Trophoblast cell (in vitro differentiated cells and primary cell): ENCODE results near the gene F2RL3.
"Not testable (repeated sequence)": the region's sequence is repeated elsewhere in the genome, so short reads cannot be mapped to it uniquely, and the experiment has no call there.

ENCODE experiments used
- DNase-seq, 2 donors: peaks; one replicate each; pipeline ENCODE4 v3.0.0-alpha.2; 2016
- H2AFZ ChIP-seq: 2 replicates; pipeline ENCODE4 v1.6.1; 2013; ENCODE audit warnings: low read length, moderate library complexity, mild to moderate bottlenecking; ENCODE audit not compliant: insufficient read depth, poor library complexity
- H2AK5ac ChIP-seq: 2 replicates; pipeline ENCODE4 v1.6.1; 2013; ENCODE audit warnings: mild to moderate bottlenecking, low read length
- H2BK120ac ChIP-seq: 2 replicates; pipeline ENCODE4 v1.6.1; 2013; ENCODE audit warnings: low read length, mild to moderate bottlenecking, moderate library complexity; ENCODE audit not compliant: insufficient read depth, poor library complexity
- H2BK12ac ChIP-seq: 2 replicates; pipeline ENCODE4 v1.6.1; 2013; ENCODE audit warnings: mild to moderate bottlenecking, low read length, moderate library complexity
- H2BK5ac ChIP-seq: 2 replicates; pipeline ENCODE4 v1.6.1; 2013; ENCODE audit warnings: low read length, low read depth, moderate library complexity, mild to moderate bottlenecking; ENCODE audit not compliant: poor library complexity
- H3K14ac ChIP-seq: 2 replicates; pipeline ENCODE4 v1.6.1; 2013; ENCODE audit warnings: mild to moderate bottlenecking, low read length
- H3K18ac ChIP-seq: 2 replicates; pipeline ENCODE4 v1.6.1; 2013; ENCODE audit warnings: mild to moderate bottlenecking, low read length
- H3K23ac ChIP-seq: 2 replicates; pipeline ENCODE4 v1.6.1; 2013; ENCODE audit warnings: low read length
- H3K27ac ChIP-seq: 2 replicates; pipeline ENCODE4 v1.5.1; 2013; ENCODE audit warnings: low read depth, mild to moderate bottlenecking, inconsistent platforms, low read length, moderate library complexity
- H3K27me3 ChIP-seq: 2 replicates; pipeline ENCODE4 v1.6.1; 2013; ENCODE audit warnings: inconsistent platforms, mild to moderate bottlenecking, low read length, moderate library complexity; ENCODE audit not compliant: insufficient read depth
- H3K36me3 ChIP-seq, 2 experiments: 1 replicate in 1 of 2; 2 replicates in 1 of 2; pipeline ENCODE4 v1.6.1; 2013; ENCODE audit warnings: low read length in 2 of 2, mild to moderate bottlenecking in 2 of 2, moderate library complexity in 1 of 2; ENCODE audit not compliant: insufficient read depth in 2 of 2, control insufficient read depth in 1 of 2
- H3K4ac ChIP-seq: 2 replicates; pipeline ENCODE4 v1.6.1; 2013; ENCODE audit warnings: low read depth, mild to moderate bottlenecking, low read length, moderate library complexity
- H3K4me1 ChIP-seq, 2 experiments: 1 replicate in 1 of 2; 2 replicates in 1 of 2; pipeline ENCODE4 v1.6.1; 2013; ENCODE audit warnings: low read length in 2 of 2, mild to moderate bottlenecking in 2 of 2, moderate library complexity in 1 of 2; ENCODE audit not compliant: insufficient read depth in 2 of 2, control insufficient read depth in 1 of 2
- H3K4me2 ChIP-seq: 2 replicates; pipeline ENCODE4 v1.6.1; 2013; ENCODE audit warnings: inconsistent platforms, mild to moderate bottlenecking, low read length, moderate library complexity
- H3K4me3 ChIP-seq: 2 replicates; pipeline ENCODE4 v1.5.1; 2013; ENCODE audit warnings: mild to moderate bottlenecking, low read depth, low read length, inconsistent platforms
- H3K79me1 ChIP-seq: one replicate; pipeline ENCODE4 v1.6.1; 2013; ENCODE audit warnings: low read length
- H3K79me2 ChIP-seq: 2 replicates; pipeline ENCODE4 v1.6.1; 2013; ENCODE audit warnings: low read length, mild to moderate bottlenecking; ENCODE audit not compliant: control insufficient read depth, insufficient read depth, poor library complexity
- H3K9ac ChIP-seq: 2 replicates; pipeline ENCODE4 v1.6.1; 2013; ENCODE audit warnings: mild to moderate bottlenecking, low read length
- H3K9me3 ChIP-seq: 2 replicates; pipeline ENCODE4 v1.6.1; 2013; ENCODE audit warnings: low read depth, mild to moderate bottlenecking, control low read depth, inconsistent platforms, low read length; ENCODE audit not compliant: insufficient read depth
- H4K12ac ChIP-seq: 2 replicates; pipeline ENCODE4 v1.6.1; 2013; ENCODE audit warnings: low read depth, mild to moderate bottlenecking, low read length, moderate library complexity
- H4K8ac ChIP-seq: 2 replicates; pipeline ENCODE4 v1.6.1; 2013; ENCODE audit warnings: low read depth, mild to moderate bottlenecking, low read length, moderate library complexity
- H4K91ac ChIP-seq: one replicate; pipeline ENCODE4 v1.6.1; 2013; ENCODE audit warnings: low read depth, mild to moderate bottlenecking, low read length, moderate library complexity
- WGBS: extraction: QIAGEN DNeasy Blood & Tissue Kit; methylation state at CpG from one replicate; pipeline ENCODE4 v1.1.7; 2013; ENCODE audit warnings: missing lambda C conversion rate; ENCODE audit not compliant: insufficient read length, insufficient coverage; ENCODE audit errors: extremely low coverage; 5-methylcytosine and 5-hydroxymethylcytosine counted together

The F2RL3 gene

GRCh38 chr19:16936901-16937300, 48.1 kb downstream of the F2RL3 start:
- H3K4me1 ChIP-seq: no peaks in the 10 kb centered on the region
- H3K36me3 ChIP-seq: no peaks in the 10 kb centered on the region
- no peak overlapping the region for H3K23ac ChIP-seq
- no peak overlapping the region for H4K8ac ChIP-seq
- H2AK5ac ChIP-seq: no peak overlapping the region
- H3K79me1 ChIP-seq: no peaks in the 10 kb centered on the region
- no peak overlapping the region for H4K12ac ChIP-seq
- no peaks in the 10 kb centered on the region for H3K27me3 ChIP-seq
- no peak overlapping the region for H3K14ac ChIP-seq
- WGBS: no CpG with 5 or more reads among the region's 2 CpGs
- H3K9me3 ChIP-seq: peaks cover 3% of the 10 kb centered on the region
- no peak overlapping the region for H4K91ac ChIP-seq
- H3K4ac ChIP-seq: no peak overlapping the region
- no peak overlapping the region for H2BK120ac ChIP-seq
- no peak overlapping the region for H3K9ac ChIP-seq
- no peaks in the 10 kb centered on the region for H3K79me2 ChIP-seq
- no peak overlapping the region for H2AFZ ChIP-seq
- no peak for DNase-seq
- no peak overlapping the region for H3K18ac ChIP-seq
- no peak overlapping the region for H2BK12ac ChIP-seq
- no peak overlapping the region for H3K4me3 ChIP-seq
- no peak overlapping the region for H3K27ac ChIP-seq
- H2BK5ac ChIP-seq: no peak overlapping the region
- H3K4me2 ChIP-seq: no peak overlapping the region

DNA sequence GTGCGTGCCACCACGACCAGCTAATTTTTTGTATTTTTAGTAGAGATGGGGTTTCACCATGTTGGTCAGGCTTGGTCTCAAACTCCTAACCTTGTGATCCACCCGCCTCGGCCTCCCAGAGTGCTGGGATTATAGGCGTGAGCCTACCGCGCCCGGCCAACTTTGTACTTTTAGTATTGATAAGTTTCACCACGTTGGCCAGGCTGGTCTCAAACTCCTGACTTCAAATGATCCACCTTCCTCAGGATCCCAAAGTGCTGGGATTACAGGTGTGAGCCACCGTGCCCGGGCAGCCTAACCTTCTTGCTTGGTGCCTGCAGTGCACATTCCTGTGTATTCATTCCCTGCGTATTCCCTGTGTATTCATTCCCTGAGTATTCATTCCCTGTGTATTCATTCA, 49.0 kb downstream of the F2RL3 start:
- H2AFZ ChIP-seq, H3K9ac ChIP-seq, H3K9me3 ChIP-seq, H3K27ac ChIP-seq, H3K23ac ChIP-seq, DNase-seq, H3K36me3 ChIP-seq, H4K91ac ChIP-seq, H2AK5ac ChIP-seq, H3K4me3 ChIP-seq, H2BK5ac ChIP-seq, H3K18ac ChIP-seq, H4K12ac ChIP-seq, H3K4ac ChIP-seq, H2BK120ac ChIP-seq, H3K79me1 ChIP-seq, H3K27me3 ChIP-seq, H4K8ac ChIP-seq, H3K14ac ChIP-seq, H3K4me2 ChIP-seq, H2BK12ac ChIP-seq, H3K4me1 ChIP-seq, H3K79me2 ChIP-seq: not testable (repeated sequence)
- WGBS: no CpG with 5 or more reads among the region's 12 CpGs

GRCh38 chr19:16938211-16938610, 49.4 kb downstream of the F2RL3 start:
- Histone ChIP-seq H2AFZ (no peak overlapping the region), H3K79me2 (no peaks in the 10 kb centered on the region), H3K14ac (no peak overlapping the region), H3K27ac (no peak overlapping the region), H3K4me3 (no peak overlapping the region), H2BK12ac (no peak overlapping the region), H4K8ac (no peak overlapping the region), H4K12ac (no peak overlapping the region), H4K91ac (no peak overlapping the region), H3K79me1 (no peaks in the 10 kb centered on the region), H3K27me3 (no peaks in the 10 kb centered on the region), H3K9ac (no peak overlapping the region), H2AK5ac (no peak overlapping the region), H3K18ac (no peak overlapping the region), H2BK5ac (no peak overlapping the region), H3K23ac (no peak overlapping the region), H3K4me2 (no peak overlapping the region), H3K9me3 (peaks cover 3% of the 10 kb centered on the region), H2BK120ac (no peak overlapping the region), H3K36me3 (no peaks in the 10 kb centered on the region), H3K4ac (no peak overlapping the region), H3K4me1 (no peaks in the 10 kb centered on the region)
- no CpG with 5 or more reads among the region's 11 CpGs for WGBS
- no peak for DNase-seq

- not testable (repeated sequence) for H2BK12ac ChIP-seq, H3K9me3 ChIP-seq, H3K4me1 ChIP-seq, H3K14ac ChIP-seq, H4K8ac ChIP-seq, H4K91ac ChIP-seq, H3K4me3 ChIP-seq, H3K18ac ChIP-seq, H3K79me2 ChIP-seq, H2BK5ac ChIP-seq, H3K79me1 ChIP-seq, H3K27me3 ChIP-seq, H3K4ac ChIP-seq, H4K12ac ChIP-seq, H3K4me2 ChIP-seq, H2AK5ac ChIP-seq, H2BK120ac ChIP-seq, H3K36me3 ChIP-seq, DNase-seq, H3K9ac ChIP-seq, H3K27ac ChIP-seq, H3K23ac ChIP-seq, H2AFZ ChIP-seq
- no CpG with 5 or more reads among the region's 7 CpGs for WGBS
These were observed 51.3 kb downstream of the F2RL3 start for GRCh38 chr19:16940063-16940462.
